HEK293T (cell line): ENCODE data around the gene XPO4.

Experiments
- L3MBTL2 ChIP-seq: fragments of 450-650 bp; conservative IDR thresholded peaks from 2 replicates; pipeline ENCODE4 v1.6.1; 2016; ENCODE audit warnings: mild to moderate bottlenecking
- NFRKB ChIP-seq: fragments of 450-650 bp; IDR thresholded peaks from 2 replicates; pipeline ENCODE4 v1.6.1; 2016; ENCODE audit warnings: mild to moderate bottlenecking, moderate library complexity
- SP1 ChIP-seq: fragments of 450-650 bp; IDR thresholded peaks from 2 replicates; pipeline ENCODE4 v1.6.1; 2017
- SUZ12 ChIP-seq: fragments of 450-650 bp; IDR thresholded peaks from 2 replicates; pipeline ENCODE4 v1.6.1; 2016; ENCODE audit warnings: mild to moderate bottlenecking
- TARDBP ChIP-seq: fragments of 450-650 bp; IDR thresholded peaks from 2 replicates; pipeline ENCODE4 v1.6.1; 2016

DNA sequence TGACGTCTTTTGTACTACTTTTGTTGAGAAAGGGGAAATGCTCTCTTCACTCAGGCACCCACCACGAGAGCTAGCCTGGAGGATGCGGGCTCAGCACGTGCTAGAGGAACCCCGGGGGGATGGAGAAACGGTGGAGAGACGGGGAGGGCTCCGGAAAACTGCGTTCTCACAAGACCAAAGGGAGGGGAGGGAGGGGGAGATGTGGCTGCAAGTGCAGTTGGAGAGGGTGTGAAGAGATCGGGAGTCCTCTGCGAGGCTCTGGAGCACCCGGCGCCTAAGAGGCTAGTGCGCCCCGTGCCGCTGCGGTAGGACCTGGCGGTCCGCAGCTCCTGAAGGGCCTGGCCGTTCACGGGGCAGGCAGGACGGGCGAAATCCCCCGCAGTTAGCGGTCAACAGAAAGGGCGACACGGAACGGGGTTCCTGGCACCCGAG lies 43.4 kb upstream of the XPO4 start:
- TF ChIP-seq L3MBTL2 (no peak), SP1 (no peak), SUZ12 (no peak), NFRKB (no peak), TARDBP (no peak)
